ENCODE data around the gene ATP5PD. TPM values are rescaled to one million over a fixed set of nuclear protein-coding genes. Genes with fewer than 3 reads are reported as not detected.

The ATP5PD gene
- total and polyA plus RNA-seq, 2 of the 13 experiments (the other 11 are each of a cell fraction or from before 2014, with no cell fraction given) = 158 to 428 TPM

- ChIA-PET POLR2A (interaction anchor here (0.6 to 3.6 kb wide), 10 partner anchors 20 to 203 kb away, joined by 3 to 17 read pairs (median 4); partner anchors contain the start of genes ARMC7, ATP5PD, FDXR and KCTD2), CTCF (ENCODE audit: low intra/inter-chr PET ratio, low total read pairs) (no interaction called here)
- TF ChIP-seq ZNF790 (CRISPR knock-in tag; IDR thresholded peaks at IDR 0.05; ENCODE audit: borderline replicate concordance) (no peak), SRY (CRISPR knock-in tag; IDR thresholded peaks at IDR 0.05) (0 out of 2 replicates have a peak, but pooled peaks have one; percentile 9), TEAD3 (CRISPR knock-in tag; optimal IDR thresholded peaks at IDR 0.05; ENCODE audit: borderline replicate concordance) (peak; percentile 38), ZNF572 (CRISPR knock-in tag; IDR thresholded peaks at IDR 0.05) (0 out of 2 replicates have a peak, but pooled peaks have one; percentile 55), SP4 (CRISPR knock-in tag; IDR thresholded peaks at IDR 0.05) (peak; percentile 34; the same call in 1 of the 2 replicates), NR1H2 (CRISPR knock-in tag; IDR thresholded peaks at IDR 0.05; ENCODE audit: borderline replicate concordance, low read depth) (no peak), ZNF800 (CRISPR knock-in tag; IDR thresholded peaks at IDR 0.05) (no peak), CCAR2 (optimal IDR thresholded peaks at IDR 0.05; ENCODE audit: low read depth, low read length) (no peak), ZFY (CRISPR knock-in tag; IDR thresholded peaks at IDR 0.05) (0 out of 2 replicates have a peak, but pooled peaks have one; percentile 2)
- Histone ChIP-seq H3K4me3 (replicated peaks in 1 of 3; ENCODE audit: insufficient read depth in 1 of 3, low read depth in 2 of 3, low read length in 3 of 3) (no peak overlapping the region), H3K9me3 (ENCODE audit: low read length) (no peaks in the 10 kb centered on the region), H3K9ac (ENCODE audit: insufficient read depth, low read depth, low read length) (no peak overlapping the region), H3K36me3 (replicated peaks in 1 of 2; ENCODE audit: control insufficient read depth in 1 of 2, insufficient read depth in 2 of 2, low read length in 2 of 2) (no peaks in the 10 kb centered on the region), H3K4me1 (ENCODE audit: insufficient read depth, low read length) (peaks cover 89% of the 10 kb centered on the region), H3K27me3 (ENCODE audit: control insufficient read depth in 1 of 2, insufficient read depth in 2 of 2, low read length in 2 of 2) (peaks cover 0 to 23% of the 10 kb centered on the region in 2 experiments; a peak in 3 of 5 replicates), H4K20me1 (ENCODE audit: insufficient read depth, low read length) (no peaks in the 10 kb centered on the region), H3K79me2 (ENCODE audit: insufficient read depth, low read length) (no peaks in the 10 kb centered on the region), H3K4me2 (ENCODE audit: low read depth, low read length) (peak overlapping the region; percentile 79; the same call in 1 of the 2 replicates), H2AFZ (ENCODE audit: low read length) (no peak overlapping the region), H3K27ac (ENCODE audit: extremely low read length, insufficient read depth, low read length) (no peak overlapping the region)
- ATAC-seq = no peak
- in situ Hi-C loops (cut with HindIII; ENCODE audit: extremely low pct_ligation_motif_present, low pct_unique_long_range_greater_than_20kb) (no loop called here), intact Hi-C loops (cut with micrococcal nuclease; ENCODE audit: unreplicated experiment) (no loop called here)
- DNase-seq (ENCODE audit: low spot score) = no peak
- BruUV-seq (replicated peaks) = no TSS peak
- WGBS (ENCODE audit: low lambda C conversion rate) = 34% methylated on average over 4 of the region's 4 CpGs
- no peak for FAIRE-seq
Observed at GRCh38 chr17:75075597-75076336, 29.0 kb upstream of the ATP5PD start.
